Mucosa of stomach (tissue), 1 donor: ENCODE data around the gene TRIP13.

Source experiments
- H3K27me3 ChIP-seq: one replicate; pipeline ENCODE4 v1.7.0; 2013; ENCODE audit warnings: mild to moderate bottlenecking, low read length; ENCODE audit not compliant: control insufficient read depth, insufficient read depth
- H3K36me3 ChIP-seq: one replicate; pipeline ENCODE4 v1.7.0; 2013; ENCODE audit warnings: low read length; ENCODE audit not compliant: control insufficient read depth, insufficient read depth
- H3K4me1 ChIP-seq: one replicate; pipeline ENCODE4 v1.7.0; 2013; ENCODE audit warnings: mild to moderate bottlenecking, low read length; ENCODE audit not compliant: control insufficient read depth, insufficient read depth
- H3K4me3 ChIP-seq: one replicate; pipeline ENCODE4 v1.7.0; 2013; ENCODE audit warnings: low read length
- H3K9ac ChIP-seq: one replicate; pipeline ENCODE4 v1.7.0; 2013; ENCODE audit warnings: mild to moderate bottlenecking, low read length, moderate library complexity
- H3K9me3 ChIP-seq: one replicate; pipeline ENCODE4 v1.7.0; 2013; ENCODE audit warnings: mild to moderate bottlenecking, low read length, moderate library complexity; ENCODE audit not compliant: control insufficient read depth
- donor health status: Pancreatic carcinoma.

The TRIP13 gene

GRCh38 chr5:882253-883183 is 10.2 kb upstream of the TRIP13 start:
- peaks cover 4% of the 10 kb centered on the region for H3K4me1 ChIP-seq
- H3K36me3 ChIP-seq = peaks cover 33% of the 10 kb centered on the region
- no peak overlapping the region for H3K4me3 ChIP-seq
- no peaks in the 10 kb centered on the region for H3K27me3 ChIP-seq
- H3K9me3 ChIP-seq = no peaks in the 10 kb centered on the region
- no peak overlapping the region for H3K9ac ChIP-seq

- Histone ChIP-seq H3K4me3 (no peak overlapping the region), H3K9ac (no peak overlapping the region), H3K27me3 (no peaks in the 10 kb centered on the region), H3K36me3 (peaks cover 29% of the 10 kb centered on the region), H3K4me1 (peaks cover 4% of the 10 kb centered on the region), H3K9me3 (no peaks in the 10 kb centered on the region)
Observed at GRCh38 chr5:883475-884181, 9.1 kb upstream of the TRIP13 start.

DNA sequence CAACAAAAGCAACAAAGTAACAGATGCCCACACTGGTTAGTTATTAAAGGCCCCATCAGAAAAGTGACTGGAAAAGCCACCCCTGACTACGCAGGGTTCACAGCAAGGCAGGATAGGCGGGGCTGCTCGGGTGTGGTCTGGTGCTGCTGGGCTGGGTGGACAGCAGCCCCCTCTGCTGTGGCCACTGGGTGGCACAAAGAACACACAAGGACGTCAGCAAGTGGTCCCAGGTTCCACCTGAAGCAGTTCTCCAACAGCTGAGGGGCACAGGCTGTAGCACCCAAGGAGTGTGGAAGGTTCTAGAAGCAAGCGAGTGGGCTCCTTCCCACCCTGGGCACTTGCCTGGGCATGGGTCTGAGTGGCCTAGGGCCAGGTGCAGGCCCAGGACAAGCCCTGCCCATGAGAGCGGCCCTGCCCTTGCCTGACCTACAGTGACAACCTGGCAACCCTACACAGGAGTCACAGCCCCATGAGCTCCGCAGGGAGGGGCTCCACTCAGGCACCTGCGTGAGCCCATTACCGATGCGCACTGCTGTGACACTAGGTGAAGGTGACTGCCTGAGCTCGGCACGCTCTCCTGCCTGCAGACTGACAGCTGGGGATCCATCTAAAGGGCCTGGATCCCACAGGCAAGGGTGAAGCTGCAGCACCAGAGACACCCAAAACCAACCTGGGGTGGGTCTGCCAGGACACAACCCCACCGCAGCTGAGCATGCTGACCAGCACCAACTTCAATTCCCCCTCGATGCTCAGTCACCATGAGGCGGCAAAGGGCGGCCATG is 8.1 kb upstream of the TRIP13 start:
- no peaks in the 10 kb centered on the region for H3K27me3 ChIP-seq
- H3K4me1 ChIP-seq = peaks cover 4% of the 10 kb centered on the region
- no peak overlapping the region for H3K4me3 ChIP-seq
- H3K9me3 ChIP-seq = no peaks in the 10 kb centered on the region
- H3K9ac ChIP-seq = no peak overlapping the region
- H3K36me3 ChIP-seq = peaks cover 29% of the 10 kb centered on the region

DNA sequence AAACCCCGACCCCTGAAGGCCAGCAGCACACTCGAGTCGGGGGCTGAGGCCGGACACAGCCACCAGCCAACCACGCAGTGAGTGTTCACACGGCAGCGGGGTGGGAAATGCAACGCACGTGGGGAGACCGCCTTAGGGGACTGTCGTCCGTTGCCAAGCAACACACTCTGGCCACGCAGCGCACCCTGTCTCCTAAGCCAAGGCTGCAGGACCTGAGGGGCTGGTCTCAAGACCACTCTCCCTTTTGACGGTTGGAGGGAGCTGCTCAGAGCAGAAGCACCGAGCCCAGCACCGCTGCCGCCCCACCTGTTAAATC is 7.6 kb upstream of the TRIP13 start:
- no peaks in the 10 kb centered on the region for H3K9me3 ChIP-seq
- peaks cover 29% of the 10 kb centered on the region for H3K36me3 ChIP-seq
- no peak overlapping the region for H3K9ac ChIP-seq
- H3K27me3 ChIP-seq = no peaks in the 10 kb centered on the region
- H3K4me3 ChIP-seq = no peak overlapping the region
- peaks cover 4% of the 10 kb centered on the region for H3K4me1 ChIP-seq

GRCh38 chr5:885529-885928 is 7.2 kb upstream of the TRIP13 start:
- no peak overlapping the region for H3K4me3 ChIP-seq
- H3K4me1 ChIP-seq = peaks cover 4% of the 10 kb centered on the region
- H3K36me3 ChIP-seq = peaks cover 29% of the 10 kb centered on the region
- no peaks in the 10 kb centered on the region for H3K27me3 ChIP-seq
- no peaks in the 10 kb centered on the region for H3K9me3 ChIP-seq
- no peak overlapping the region for H3K9ac ChIP-seq

- Histone ChIP-seq H3K9me3 (no peaks in the 10 kb centered on the region), H3K27me3 (no peaks in the 10 kb centered on the region), H3K4me1 (peaks cover 4% of the 10 kb centered on the region), H3K4me3 (no peak overlapping the region), H3K9ac (no peak overlapping the region), H3K36me3 (peaks cover 29% of the 10 kb centered on the region)
Observed at GRCh38 chr5:886036-886435, 6.6 kb upstream of the TRIP13 start.

- Histone ChIP-seq H3K27me3 (no peaks in the 10 kb centered on the region), H3K9ac (no peak overlapping the region), H3K36me3 (peaks cover 23% of the 10 kb centered on the region), H3K4me3 (no peak overlapping the region), H3K9me3 (no peaks in the 10 kb centered on the region), H3K4me1 (peaks cover 7% of the 10 kb centered on the region)
Observed at GRCh38 chr5:886716-887325, 5.9 kb upstream of the TRIP13 start.

GRCh38 chr5:887947-888637 is 4.6 kb upstream of the TRIP13 start:
- Histone ChIP-seq H3K9me3 (no peaks in the 10 kb centered on the region), H3K36me3 (peaks cover 16% of the 10 kb centered on the region), H3K4me1 (peaks cover 12% of the 10 kb centered on the region), H3K9ac (no peak overlapping the region), H3K27me3 (no peaks in the 10 kb centered on the region), H3K4me3 (no peak overlapping the region)

DNA sequence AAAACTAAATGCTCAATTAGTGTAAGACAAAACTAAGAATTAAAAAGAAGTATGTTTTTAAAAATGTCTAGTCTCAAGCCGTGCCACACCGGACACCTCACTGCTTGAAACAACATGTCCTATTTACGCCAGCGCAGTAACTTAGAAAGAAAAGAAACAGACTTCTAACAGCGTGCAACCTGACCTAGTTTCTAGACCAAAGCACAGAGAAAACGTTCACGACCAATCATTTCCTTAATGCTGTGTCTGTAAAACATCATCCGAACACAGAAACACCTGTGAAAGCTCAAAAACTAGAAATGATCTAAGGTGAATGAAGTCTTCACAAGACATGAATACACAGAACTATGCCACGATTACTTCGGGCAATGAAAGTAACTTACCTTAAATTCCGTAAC is 4.0 kb upstream of the TRIP13 start:
- Histone ChIP-seq H3K36me3 (peaks cover 12% of the 10 kb centered on the region), H3K9ac (no peak overlapping the region), H3K4me3 (no peak overlapping the region), H3K4me1 (peaks cover 16% of the 10 kb centered on the region), H3K27me3 (no peaks in the 10 kb centered on the region), H3K9me3 (no peaks in the 10 kb centered on the region)

GRCh38 chr5:889075-889710 is 3.5 kb upstream of the TRIP13 start:
- Histone ChIP-seq H3K9ac (no peak overlapping the region), H3K4me3 (no peak overlapping the region), H3K9me3 (no peaks in the 10 kb centered on the region), H3K27me3 (no peaks in the 10 kb centered on the region), H3K4me1 (peaks cover 15% of the 10 kb centered on the region), H3K36me3 (peaks cover 7% of the 10 kb centered on the region)
